Pancreas (tissue), 10 donors: Measurements from ENCODE around the gene OR2A14. TPM values are rescaled to one million over a fixed set of nuclear protein-coding genes. Genes with fewer than 3 reads are reported as not detected.

ENCODE experiments used
- ATAC-seq, 4 donors: fragments of 200-7000 bp; cut with Tn5 transposase; one replicate each; pipeline versions ENCODE4 v1.8.0 to v1.9.1; 2020; ENCODE audit warnings: mild to moderate bottlenecking in 4 of 4, moderate library complexity in 4 of 4
- DNase-seq, 6 donors: peaks; one replicate each; pipeline ENCODE4 v3.0.0-alpha.2; 2020
- FAIRE-seq: peaks from 2 replicates; lab custom pipeline; 2012; peaks lifted over from hg19 to GRCh38; lab: Jason Lieb, UNC
- H3K27ac ChIP-seq, 4 donors: fragments of 200-600 bp; sonication (generic); 1 replicate in 3 of 4; 2 replicates in 1 of 4; pipeline versions ENCODE4 v1.5.0 to v1.8.0; 2020
- H3K27me3 ChIP-seq, 4 donors: fragments of 200-600 bp; one replicate each; pipeline ENCODE4 v1.8.0; 2021
- H3K36me3 ChIP-seq, 3 donors: fragments of 200-600 bp; sonication (generic) in 1 of 3; one replicate each; pipeline versions ENCODE4 v1.5.0 to v1.8.0; 2020 to 2021
- H3K4me1 ChIP-seq, 3 donors: fragments of 200-600 bp; one replicate each; pipeline ENCODE4 v1.8.0; 2021
- H3K4me3 ChIP-seq, 4 donors: fragments of 200-600 bp; sonication (generic) in 2 of 4; one replicate each; pipeline versions ENCODE4 v1.5.0 to v1.8.0; 2020 to 2021
- H3K9me3 ChIP-seq, 4 donors: fragments of 200-600 bp; one replicate each; pipeline ENCODE4 v1.8.0; 2021
- WGBS, 2 donors: extraction: QIAGEN DNeasy Blood & Tissue Kit; methylation state at CpG; one replicate each; pipeline ENCODE4 v1.1.7; 2013; 5-methylcytosine and 5-hydroxymethylcytosine counted together
- intact Hi-C, 3 donors: fragments of 100-400 bp; cut with DNase I; formaldehyde crosslinking; loops; one replicate each; pipeline versions ENCODE4 v1.11.1 to v1.14.2; 2022
- polyA plus RNA-seq, 2 donors: library from polyadenylated mRNA; stranded (reverse); fragments of 200-250 nt; gene quantifications; one replicate each; pipeline ENCODE4 v1.2.3, GENCODE V29; 2013
- total RNA-seq, 6 donors: library from RNA; stranded (reverse); fragmentation: NEBNext Ultra II Directional in 4 of 6; extraction: Animal tissue kit (Norgen Biotek cat#: 25700) in 4 of 6; gene quantifications; one replicate each; pipeline versions ENCODE4 v1.2.1 to v1.2.4, GENCODE V29; 2021 to 2023
- TF ChIP-seq, protein P1 (sequence below), 4 donors: fragments of 200-600 bp; sonication (generic) in 3 of 4; IDR thresholded peaks; one replicate each; pipeline versions ENCODE4 v1.5.0 to v1.8.0; 2021; ENCODE audit warnings: antibody characterized with exemption in 4 of 4
- donor health status: healthy with polysubstance abuse.
- donor health status: DM: no; HTN: no; CAD: no; lungs with moderate emphysema.
- donor health status: DM: no; HTN: no; CAD: no.
- donor health status: control.
- donor health status: control.
- donor health status: Bipolar disorder and iron deficiency.
- donor health status: DM: yes; HTN: yes; CAD: no.
- donor health status: DM: no; HTN: no; CAD: no.
- donor health status: DM: no; HTN: no; CAD: no.
- donor health status: DM: yes; HTN: yes; CAD: no.

Gene OR2A14
- total RNA-seq (not detected), polyA plus RNA-seq (not detected)

DNA sequence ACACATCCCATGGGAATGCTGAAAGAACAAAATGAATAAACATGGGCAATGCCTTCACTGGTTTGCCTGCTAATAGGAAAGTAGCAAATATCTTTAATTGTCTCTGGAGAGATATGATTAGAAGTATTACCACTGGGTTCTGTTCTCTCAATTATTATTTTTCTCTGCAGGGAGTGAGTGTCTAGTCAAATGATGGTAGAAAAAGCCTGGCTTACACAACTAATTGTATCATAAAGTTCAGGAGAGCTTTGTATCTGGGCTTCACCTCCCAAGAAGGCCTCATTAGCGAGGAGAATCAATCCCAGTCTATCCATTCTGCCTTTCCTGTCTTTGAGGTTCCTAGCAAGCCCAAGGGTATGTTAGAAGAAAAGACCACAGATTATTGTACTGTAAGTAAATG, at the start of gene OR2A14:
Gene OR2A14, plus strand, starts transcription at position 301 of the 400 bp plus-strand sequence. CDS start 5,937 bp downstream, outside the sequence.
- TF ChIP-seq, protein P1, sequence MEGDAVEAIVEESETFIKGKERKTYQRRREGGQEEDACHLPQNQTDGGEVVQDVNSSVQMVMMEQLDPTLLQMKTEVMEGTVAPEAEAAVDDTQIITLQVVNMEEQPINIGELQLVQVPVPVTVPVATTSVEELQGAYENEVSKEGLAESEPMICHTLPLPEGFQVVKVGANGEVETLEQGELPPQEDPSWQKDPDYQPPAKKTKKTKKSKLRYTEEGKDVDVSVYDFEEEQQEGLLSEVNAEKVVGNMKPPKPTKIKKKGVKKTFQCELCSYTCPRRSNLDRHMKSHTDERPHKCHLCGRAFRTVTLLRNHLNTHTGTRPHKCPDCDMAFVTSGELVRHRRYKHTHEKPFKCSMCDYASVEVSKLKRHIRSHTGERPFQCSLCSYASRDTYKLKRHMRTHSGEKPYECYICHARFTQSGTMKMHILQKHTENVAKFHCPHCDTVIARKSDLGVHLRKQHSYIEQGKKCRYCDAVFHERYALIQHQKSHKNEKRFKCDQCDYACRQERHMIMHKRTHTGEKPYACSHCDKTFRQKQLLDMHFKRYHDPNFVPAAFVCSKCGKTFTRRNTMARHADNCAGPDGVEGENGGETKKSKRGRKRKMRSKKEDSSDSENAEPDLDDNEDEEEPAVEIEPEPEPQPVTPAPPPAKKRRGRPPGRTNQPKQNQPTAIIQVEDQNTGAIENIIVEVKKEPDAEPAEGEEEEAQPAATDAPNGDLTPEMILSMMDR (IDR thresholded peaks at IDR 0.05) = no peak
- no peaks in the 10 kb centered on the region for H3K4me1 ChIP-seq
- H3K36me3 ChIP-seq = no peaks in the 10 kb centered on the region
- 81 to 96% methylated on average over 1 of the region's 1 CpG for WGBS, 2 donors
- DNase-seq (no peak), FAIRE-seq (no peak), ATAC-seq (no peak)
- intact Hi-C loops = no loop called here
- H3K27me3 ChIP-seq = no peaks in the 10 kb centered on the region
- no peaks in the 10 kb centered on the region for H3K9me3 ChIP-seq
- no peak within 1 kb of the TSS for H3K4me3 ChIP-seq
- H3K27ac ChIP-seq = no peak within 1 kb of the TSS

- no peaks in the 10 kb centered on the region for H3K4me1 ChIP-seq
- ATAC-seq = no peak
- H3K27ac ChIP-seq = no peak overlapping the region
- no peaks in the 10 kb centered on the region for H3K36me3 ChIP-seq
- DNase-seq = no peak
- no peaks in the 10 kb centered on the region for H3K27me3 ChIP-seq
- intact Hi-C loops = no loop called here
- no peak overlapping the region for H3K4me3 ChIP-seq
- TF ChIP-seq, protein P1 (IDR thresholded peaks at IDR 0.05) = no peak
- FAIRE-seq = no peak
- H3K9me3 ChIP-seq = no peaks in the 10 kb centered on the region
- WGBS, 2 donors = 86 to 88% methylated on average over 8 of the region's 8 CpGs
Observed at GRCh38 chr7:144074374-144074773, 48.6 kb upstream of the OR2A14 start.

GRCh38 chr7:144085978-144086377, 37.0 kb upstream of the OR2A14 start, which contains the start of gene OR2A12:
Gene OR2A12, plus strand, starts transcription at chr7:144086278. Its CDS starts 8,830 bp downstream, at chr7:144095108.
- 75 to 88% methylated on average over 2 of the region's 2 CpGs for WGBS, 2 donors
- Histone ChIP-seq H3K36me3 (no peaks in the 10 kb centered on the region), H3K4me3 (no peak within 1 kb of the TSS), H3K27me3 (no peaks in the 10 kb centered on the region), H3K4me1 (no peaks in the 10 kb centered on the region), H3K9me3 (no peaks in the 10 kb centered on the region), H3K27ac (no peak within 1 kb of the TSS)
- TF ChIP-seq, protein P1 (IDR thresholded peaks at IDR 0.05) = no peak
- intact Hi-C loops = no loop called here
- FAIRE-seq = no peak
- DNase-seq = no peak
- no peak for ATAC-seq

DNA sequence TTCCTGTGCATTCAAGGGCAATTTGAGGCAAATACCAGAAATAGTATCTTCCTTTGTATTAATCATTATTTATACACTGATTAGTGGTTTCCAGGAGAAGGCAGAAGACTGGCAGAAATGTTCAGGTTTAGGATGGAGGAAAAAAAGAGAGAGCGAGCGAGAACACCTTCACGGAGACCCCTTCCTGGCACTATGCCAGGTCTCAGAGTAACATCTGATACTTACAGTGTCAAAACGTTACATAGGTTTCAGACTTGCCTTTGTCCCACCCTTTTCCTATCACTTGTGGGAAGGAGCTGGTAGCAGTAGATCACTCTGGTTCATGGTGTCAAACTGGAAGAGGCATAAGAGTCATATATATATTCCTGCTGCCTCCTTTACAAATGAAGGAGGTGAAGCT, 36.2 kb upstream of the OR2A14 start:
- intact Hi-C loops = no loop called here
- no peak for ATAC-seq

GRCh38 chr7:144087230-144087629, 35.7 kb upstream of the OR2A14 start:
- Histone ChIP-seq H3K27me3 (no peaks in the 10 kb centered on the region), H3K4me3 (no peak overlapping the region), H3K9me3 (no peaks in the 10 kb centered on the region), H3K36me3 (no peaks in the 10 kb centered on the region), H3K27ac (no peak overlapping the region), H3K4me1 (no peaks in the 10 kb centered on the region)
- TF ChIP-seq, protein P1 (IDR thresholded peaks at IDR 0.05) = no peak
- WGBS, 2 donors = 61 to 81% methylated on average over 1 of the region's 1 CpG
- intact Hi-C loops = no loop called here
- DNase-seq (no peak), ATAC-seq (no peak), FAIRE-seq (no peak)

More for the DNA sequence above, 36.2 kb upstream of the OR2A14 start:
- no peak overlapping the region for H3K27ac ChIP-seq
- H3K4me1 ChIP-seq = no peaks in the 10 kb centered on the region
- H3K9me3 ChIP-seq = no peaks in the 10 kb centered on the region
- no peaks in the 10 kb centered on the region for H3K27me3 ChIP-seq
- H3K4me3 ChIP-seq = no peak overlapping the region
- no peaks in the 10 kb centered on the region for H3K36me3 ChIP-seq
- TF ChIP-seq, protein P1 (IDR thresholded peaks at IDR 0.05) = no peak
- no peak for FAIRE-seq
- 52 to 59% methylated on average over 4 of the region's 4 CpGs for WGBS, 2 donors
- no peak for DNase-seq
